H4 (cell line): ENCODE measurements around the gene CAPRIN1. TPM values are rescaled to one million over a fixed set of nuclear protein-coding genes. Genes with fewer than 3 reads are reported as not detected.
A peak's percentile ranks its signal among the peaks of the same experiment; 100 is the strongest.

ENCODE experiments used
- DNase-seq: peaks from one replicate; pipeline ENCODE4 v3.0.0-alpha.2; 2015; ENCODE audit warnings: low spot score
- total RNA-seq: library from RNA; depleted of rRNA; stranded (reverse); fragments of >200 nt; shearing (Covaris generic); gene quantifications from 2 replicates; pipeline ENCODE4 v1.2.3, GENCODE V29; 2014; rRNA removed

CAPRIN1 gene
- total RNA-seq: 230 and 273 TPM in 2 replicates

GRCh38 chr11:34051349-34052035, at the start of gene CAPRIN1:
CAPRIN1 (plus strand) TSS chr11:34051731; CDS start chr11:34052421, 690 bp downstream.
- peak; percentile 91 for DNase-seq

GRCh38 chr11:34002420-34002819, 49.1 kb upstream of the CAPRIN1 start:
- DNase-seq: no peak

GRCh38 chr11:34004236-34004635, 47.3 kb upstream of the CAPRIN1 start:
- no peak for DNase-seq

GRCh38 chr11:34006876-34007275, 44.7 kb upstream of the CAPRIN1 start:
- DNase-seq: no peak

GRCh38 chr11:34012734-34013133, 38.8 kb upstream of the CAPRIN1 start:
- DNase-seq: no peak

- no peak for DNase-seq
Measured at GRCh38 chr11:34013898-34014571, 37.5 kb upstream of the CAPRIN1 start.

GRCh38 chr11:34021977-34022735, 29.4 kb upstream of the CAPRIN1 start:
- no peak for DNase-seq

- DNase-seq: no peak
Measured at GRCh38 chr11:34026432-34026831, 25.1 kb upstream of the CAPRIN1 start.

- no peak for DNase-seq
Measured at GRCh38 chr11:34027516-34028408, 23.8 kb upstream of the CAPRIN1 start.

- no peak for DNase-seq
Measured at GRCh38 chr11:34028425-34028824, 23.1 kb upstream of the CAPRIN1 start.

- no peak for DNase-seq
Measured at GRCh38 chr11:34029176-34029575, 22.4 kb upstream of the CAPRIN1 start.

GRCh38 chr11:34030382-34030781, 21.1 kb upstream of the CAPRIN1 start:
- DNase-seq: no peak

GRCh38 chr11:34033399-34033798, 18.1 kb upstream of the CAPRIN1 start:
- DNase-seq: no peak

- no peak for DNase-seq
Measured at GRCh38 chr11:34034053-34034452, 17.5 kb upstream of the CAPRIN1 start.

- DNase-seq: no peak
Measured at GRCh38 chr11:34036456-34036855, 15.1 kb upstream of the CAPRIN1 start.

- DNase-seq: no peak
Measured at GRCh38 chr11:34037016-34037415, 14.5 kb upstream of the CAPRIN1 start.

GRCh38 chr11:34040571-34040970, 11.0 kb upstream of the CAPRIN1 start:
- DNase-seq: no peak

- peak; percentile 85 for DNase-seq
Measured at GRCh38 chr11:34044664-34045485, 6.7 kb upstream of the CAPRIN1 start.

GRCh38 chr11:34049028-34049427, 2.5 kb upstream of the CAPRIN1 start:
- no peak for DNase-seq

GRCh38 chr11:34050581-34051348, 766 bp upstream of the CAPRIN1 start:
- DNase-seq: peak; percentile 23
